IPS-11a (cell line): ENCODE measurements around the gene GARIN3.
"Not testable (repeated sequence)": the region's sequence is repeated elsewhere in the genome, so short reads cannot be mapped to it uniquely, and the experiment has no call there.

Experiments used
- H3K4me3 ChIP-seq: one replicate; pipeline ENCODE4 v1.5.1; 2013; ENCODE audit warnings: low read depth, low read length, control low read depth

The GARIN3 gene

DNA sequence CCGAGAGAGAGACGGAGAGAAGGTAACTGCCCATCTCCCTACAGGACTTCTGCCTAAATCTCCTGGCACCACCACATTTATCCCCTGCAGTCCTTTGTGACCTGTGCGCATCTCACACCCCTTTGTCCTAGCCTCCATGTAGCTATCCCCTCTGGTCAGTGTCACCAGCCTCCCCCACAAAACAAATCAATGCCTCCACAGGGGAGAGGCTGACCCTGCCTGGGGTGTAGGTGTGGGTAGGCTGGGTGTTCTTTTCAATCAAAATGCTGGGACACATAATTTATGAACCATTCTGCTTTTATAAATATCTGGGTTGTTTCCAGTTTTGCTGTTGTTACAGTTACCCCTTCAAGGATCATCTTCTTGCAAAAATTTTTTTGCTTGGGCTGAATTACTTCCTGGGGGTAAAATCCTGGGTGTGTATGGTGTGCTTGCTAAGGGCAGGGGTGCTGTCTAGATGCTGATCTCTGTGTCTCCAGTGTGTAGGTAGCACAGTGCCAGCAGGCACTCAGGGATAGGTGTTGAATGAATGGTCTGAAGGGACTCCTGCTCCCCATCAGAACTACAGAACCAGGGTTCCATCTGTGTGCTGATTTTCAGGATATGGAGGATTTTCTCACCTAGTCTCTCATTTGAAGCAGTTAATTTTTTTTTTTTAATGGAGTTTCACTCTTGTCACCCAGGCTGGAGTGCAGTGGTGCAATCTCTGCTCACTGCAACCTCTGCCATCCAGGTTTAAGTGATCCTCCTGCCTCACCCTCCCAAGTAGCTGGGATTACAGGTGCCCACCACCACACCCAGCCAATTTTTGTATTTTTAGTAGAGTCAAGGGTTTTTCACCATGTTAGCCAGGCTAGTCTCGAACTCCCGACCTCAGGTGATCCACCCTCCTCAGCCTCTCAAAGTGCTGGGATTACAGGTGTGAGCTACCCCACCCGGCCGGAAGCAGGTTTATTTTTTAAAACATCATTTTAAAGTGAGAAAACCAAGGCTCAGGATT, at the start of gene GARIN3:
Gene GARIN3, minus strand, starts transcription at position 51 of the 1,000 bp plus-strand sequence. CDS start 96 bp downstream, outside the sequence.
- H3K4me3 ChIP-seq = no peak within 1 kb of the TSS

DNA sequence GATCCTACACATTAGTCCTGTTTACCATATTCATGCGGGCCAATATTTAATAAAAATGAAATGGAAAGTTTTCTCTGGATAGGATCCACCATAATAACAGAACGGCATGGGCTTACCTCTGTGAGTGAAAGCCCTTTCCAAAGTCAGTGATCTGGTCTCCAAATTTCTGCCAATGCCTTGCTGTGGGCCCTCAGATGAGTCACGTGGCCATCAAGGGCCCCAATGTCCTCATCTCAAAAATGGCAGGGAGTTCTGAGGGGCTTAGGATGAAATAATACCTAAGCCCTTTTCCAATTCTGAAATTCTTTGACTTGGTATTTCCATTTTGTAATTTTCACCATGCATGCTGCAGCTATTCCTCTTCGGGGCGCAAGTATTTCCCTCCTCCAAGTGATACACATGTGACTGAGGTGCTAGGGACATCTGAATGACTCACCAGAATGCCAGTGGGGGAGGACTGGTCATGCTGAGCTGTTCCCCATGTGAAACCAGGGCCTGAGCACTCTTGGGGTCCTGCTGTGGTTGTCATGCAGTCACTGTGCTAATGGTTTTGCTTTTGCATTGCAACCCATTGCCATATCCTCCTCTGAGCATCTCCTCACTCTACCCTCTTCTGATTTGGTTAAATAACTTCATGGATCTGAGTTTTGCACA, 49.6 kb upstream of the GARIN3 start:
- no peak overlapping the region for H3K4me3 ChIP-seq

DNA sequence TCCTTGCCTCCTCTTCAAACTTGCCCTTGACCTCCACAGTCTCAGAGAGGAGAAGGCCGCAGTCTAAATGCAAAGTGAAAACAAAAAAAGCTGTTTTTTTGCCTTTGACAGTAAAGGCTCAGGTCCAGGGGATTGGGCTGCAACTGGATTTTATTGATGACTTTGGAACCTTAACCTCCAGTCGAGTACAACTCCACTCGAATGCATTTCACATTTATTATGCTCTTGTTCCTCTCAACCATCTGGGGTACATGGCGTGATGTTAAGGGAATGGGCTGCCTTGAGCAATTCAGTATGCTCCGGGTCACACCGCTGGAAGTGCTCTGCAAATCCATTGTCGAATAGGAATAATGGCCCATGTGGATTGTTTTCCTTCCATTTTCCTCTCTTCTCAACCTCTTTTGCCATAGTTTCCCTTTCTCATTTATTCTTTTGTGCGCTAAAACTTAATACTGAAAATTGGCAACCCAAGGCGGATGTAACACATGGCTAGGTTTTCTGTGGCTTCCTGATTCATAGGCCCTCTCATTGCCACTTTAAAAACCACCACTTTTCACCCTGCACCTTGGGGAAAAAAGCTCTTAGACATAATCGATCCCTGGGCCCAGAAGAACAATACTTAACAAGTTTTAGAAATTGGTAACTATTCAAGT, 48.9 kb upstream of the GARIN3 start:
- H3K4me3 ChIP-seq = no peak overlapping the region

DNA sequence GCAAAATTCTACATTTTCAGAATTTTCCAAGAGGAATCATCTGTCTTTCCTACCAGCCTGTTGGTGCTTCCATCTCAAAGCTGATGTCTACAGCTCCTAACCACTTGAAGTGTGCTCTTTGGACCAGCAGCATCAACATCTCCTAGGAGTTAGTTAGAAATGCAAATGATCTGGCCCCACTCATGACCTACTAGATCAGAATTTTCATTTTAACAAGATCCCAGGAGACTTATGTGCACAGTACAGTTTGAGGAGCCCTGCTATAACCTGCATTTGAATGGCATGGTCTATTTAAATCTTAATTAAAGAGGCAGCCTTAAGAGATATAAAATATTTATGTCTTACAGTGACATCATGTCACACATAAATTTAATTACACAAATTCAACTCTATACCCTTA, 48.4 kb upstream of the GARIN3 start:
- no peak overlapping the region for H3K4me3 ChIP-seq

DNA sequence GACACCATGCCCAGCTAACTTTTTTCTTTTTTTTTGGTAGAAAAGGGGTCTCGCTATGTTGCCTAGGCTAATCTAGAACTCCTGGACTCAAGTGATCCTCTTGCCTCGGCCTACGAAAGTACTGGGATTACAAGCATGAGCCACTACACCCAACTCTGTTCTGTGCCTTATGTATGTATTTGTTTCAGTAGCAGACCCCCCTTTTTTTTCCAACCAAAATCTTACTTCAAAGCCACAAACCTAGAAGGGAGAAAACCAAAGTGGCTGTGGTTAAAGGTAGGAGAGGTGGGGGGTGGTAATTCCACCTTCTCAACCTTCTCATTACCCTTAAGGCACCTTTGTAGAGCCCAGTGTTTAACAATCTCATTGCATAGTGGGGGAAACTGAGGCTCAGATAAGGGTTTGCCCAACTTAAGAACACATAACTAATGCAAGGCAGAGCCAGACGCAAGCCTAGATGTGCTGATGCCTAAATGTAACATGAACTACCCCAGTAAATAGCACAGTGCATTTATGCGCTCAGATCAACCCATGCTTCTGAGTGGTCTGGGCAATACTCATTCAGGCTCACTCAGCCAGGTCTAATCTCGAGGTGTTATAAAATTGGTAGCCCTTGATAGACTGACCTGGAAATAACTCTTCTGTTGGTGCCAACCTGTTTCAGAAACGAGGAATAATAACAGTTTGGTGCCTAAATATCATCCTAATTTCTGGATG, 47.6 kb upstream of the GARIN3 start:
- no peak overlapping the region for H3K4me3 ChIP-seq

DNA sequence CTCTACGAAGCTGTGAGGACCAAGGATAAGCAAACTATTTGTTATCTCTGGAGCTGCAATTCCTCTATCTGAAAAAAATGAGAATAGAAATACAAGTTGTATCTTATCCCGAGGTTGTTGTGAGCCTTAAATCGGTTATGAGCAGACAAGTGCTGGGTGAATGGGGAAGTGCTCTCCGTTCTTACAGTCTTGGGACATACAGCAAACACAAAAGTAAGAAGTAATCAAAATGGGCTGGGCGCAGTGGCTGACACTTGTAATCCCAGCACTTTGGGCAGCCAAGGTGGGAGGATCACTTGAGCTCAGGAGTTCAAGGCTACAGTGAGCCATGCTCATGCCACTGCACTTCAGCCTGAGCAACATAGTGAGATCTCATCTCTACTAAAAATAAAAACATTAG, 46.2 kb upstream of the GARIN3 start:
- no peak overlapping the region for H3K4me3 ChIP-seq

DNA sequence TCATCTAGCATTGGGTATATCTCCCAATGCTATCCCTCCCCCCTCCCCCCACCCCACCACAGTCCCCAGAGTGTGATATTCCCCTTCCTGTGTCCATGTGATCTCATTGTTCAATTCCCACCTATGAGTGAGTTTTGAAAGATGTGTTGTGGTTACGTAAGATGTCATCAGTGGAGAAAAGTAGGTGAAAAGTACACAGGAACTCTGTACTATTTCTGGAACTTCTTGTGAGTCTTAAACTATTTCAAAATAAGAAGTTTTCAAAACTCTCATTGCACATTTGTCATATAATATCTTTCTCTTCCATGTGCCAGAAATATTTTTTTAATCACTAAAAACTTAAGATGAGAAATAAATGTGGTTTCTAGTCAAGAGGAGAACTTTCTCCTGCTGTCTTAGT, 44.6 kb upstream of the GARIN3 start:
- H3K4me3 ChIP-seq = not testable (repeated sequence)

DNA sequence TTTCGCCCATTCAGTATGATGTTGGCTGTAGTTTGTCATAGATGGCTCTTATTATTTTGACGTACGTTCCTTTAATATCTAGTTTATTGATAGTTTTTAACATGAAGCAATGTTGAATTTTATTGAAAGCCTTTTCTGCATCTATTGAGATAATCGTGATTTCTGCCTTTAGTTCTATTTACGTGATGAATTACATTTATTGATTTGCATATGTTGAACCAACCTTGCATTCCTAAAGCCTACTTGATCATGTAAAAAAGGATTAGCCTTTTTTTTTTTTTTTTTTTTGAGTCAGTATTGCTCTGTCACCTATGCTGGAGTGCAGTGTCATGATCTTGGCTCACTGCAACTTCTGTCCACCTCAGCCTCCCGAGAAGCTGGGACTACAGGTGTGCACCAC, 39.6 kb upstream of the GARIN3 start:
- H3K4me3 ChIP-seq = no peak overlapping the region

DNA sequence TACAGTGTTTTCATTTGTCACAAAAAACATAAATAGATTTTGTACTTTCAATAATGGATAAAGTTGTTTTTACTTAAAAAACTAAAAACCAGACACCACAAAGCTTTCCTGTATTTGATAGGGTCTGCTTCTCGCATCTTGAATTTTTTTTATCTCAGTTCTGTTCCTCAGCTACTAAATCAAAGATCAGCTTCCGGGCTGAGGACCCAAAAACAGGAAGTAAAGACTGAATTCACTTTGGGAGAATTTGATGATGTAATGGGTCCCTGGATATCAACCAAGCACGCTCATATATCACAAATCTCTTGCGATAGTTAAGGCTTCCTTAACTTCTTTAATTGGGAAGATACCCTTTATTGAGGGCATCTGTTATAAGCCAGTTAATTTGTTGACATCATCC, 38.7 kb upstream of the GARIN3 start:
- H3K4me3 ChIP-seq = no peak overlapping the region

DNA sequence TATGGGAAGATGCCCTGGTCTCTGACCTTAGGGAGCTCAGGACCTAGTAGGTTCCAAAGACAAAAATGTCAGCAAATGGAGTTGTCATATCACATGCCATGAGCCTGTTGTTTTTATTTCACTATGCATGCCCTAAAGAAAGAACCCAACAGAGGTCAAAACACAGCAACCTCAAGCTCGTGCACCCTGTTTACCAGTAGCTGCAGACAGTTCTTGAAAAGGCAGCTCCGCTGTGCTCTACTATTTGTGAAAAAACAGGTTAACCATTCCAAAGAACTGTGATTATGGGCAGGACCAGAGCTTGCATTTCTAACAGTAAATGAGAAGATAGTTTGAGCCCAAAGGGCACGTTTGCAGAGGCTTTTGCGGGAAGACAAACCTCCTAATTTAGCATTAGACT, 37.4 kb upstream of the GARIN3 start:
- H3K4me3 ChIP-seq = no peak overlapping the region

DNA sequence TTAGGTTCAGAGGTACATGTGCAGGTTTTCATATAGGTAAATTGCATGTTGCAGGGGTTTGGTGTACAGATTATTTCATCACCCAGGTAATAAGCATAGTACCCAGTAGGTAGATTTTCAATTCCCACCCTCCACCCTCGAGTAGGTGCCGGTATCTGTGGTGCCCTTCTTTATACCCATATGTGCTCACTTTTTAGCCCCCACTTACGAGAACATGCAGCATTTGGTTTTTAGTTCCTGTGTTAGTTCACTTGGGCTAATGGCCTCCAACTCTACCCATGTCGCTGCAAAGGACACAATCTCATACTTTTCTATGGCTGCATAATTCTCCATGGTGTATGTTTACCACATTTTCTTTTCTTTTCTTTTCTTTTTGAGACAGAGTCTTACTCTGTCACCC, 35.8 kb upstream of the GARIN3 start:
- no peak overlapping the region for H3K4me3 ChIP-seq

DNA sequence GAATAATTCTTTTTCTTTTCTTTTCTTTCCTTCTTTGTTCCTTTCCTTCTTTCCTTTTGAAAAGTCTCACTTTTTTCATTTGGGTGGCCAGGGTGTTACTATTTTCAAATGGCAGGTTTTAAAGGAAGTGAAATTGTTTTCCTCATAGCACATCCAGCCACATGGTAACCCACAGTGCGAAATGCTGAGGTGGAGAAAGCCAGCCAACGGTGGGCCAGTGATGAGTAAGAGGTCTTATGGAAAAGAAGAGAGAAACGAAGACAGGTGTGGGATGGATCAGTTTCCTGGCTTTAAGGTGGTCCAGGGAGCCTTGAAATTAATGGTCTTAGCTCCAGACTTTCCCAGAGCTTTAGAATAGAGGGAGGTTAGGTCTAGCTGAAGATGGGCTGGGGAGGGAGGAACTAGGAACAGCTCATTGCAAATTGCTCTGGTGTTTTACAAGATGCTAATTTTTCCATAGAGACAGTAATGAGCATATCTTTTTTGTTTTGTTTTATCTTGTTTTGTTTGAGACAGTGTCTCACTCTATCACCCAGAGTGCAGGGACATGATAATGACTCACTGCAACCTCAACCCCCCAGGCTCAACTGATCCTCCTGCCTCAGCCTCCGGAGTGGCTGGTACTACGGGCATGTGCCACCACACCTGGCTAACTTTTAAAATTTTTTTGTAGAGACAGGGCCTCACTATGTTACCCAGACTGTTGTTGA, 32.4 kb upstream of the GARIN3 start:
- no peak overlapping the region for H3K4me3 ChIP-seq

DNA sequence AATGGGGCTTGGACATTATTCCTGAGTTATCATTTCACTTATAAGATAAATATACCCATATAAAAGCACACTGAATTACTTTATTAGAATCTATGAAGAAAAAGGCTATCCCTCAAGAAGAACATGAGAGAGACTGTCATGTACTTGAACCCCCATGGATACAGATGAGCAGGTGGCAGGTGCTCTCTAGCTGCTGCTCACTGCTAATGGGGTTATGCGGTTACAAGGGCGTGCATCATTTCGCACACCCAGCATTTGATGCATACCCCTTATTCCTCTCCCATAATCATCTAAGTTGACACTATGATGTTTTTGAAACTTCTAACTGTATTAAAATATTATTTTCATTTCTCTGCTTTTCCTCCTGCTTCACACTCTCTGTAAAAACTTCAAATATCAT, 31.0 kb upstream of the GARIN3 start:
- H3K4me3 ChIP-seq = no peak overlapping the region

DNA sequence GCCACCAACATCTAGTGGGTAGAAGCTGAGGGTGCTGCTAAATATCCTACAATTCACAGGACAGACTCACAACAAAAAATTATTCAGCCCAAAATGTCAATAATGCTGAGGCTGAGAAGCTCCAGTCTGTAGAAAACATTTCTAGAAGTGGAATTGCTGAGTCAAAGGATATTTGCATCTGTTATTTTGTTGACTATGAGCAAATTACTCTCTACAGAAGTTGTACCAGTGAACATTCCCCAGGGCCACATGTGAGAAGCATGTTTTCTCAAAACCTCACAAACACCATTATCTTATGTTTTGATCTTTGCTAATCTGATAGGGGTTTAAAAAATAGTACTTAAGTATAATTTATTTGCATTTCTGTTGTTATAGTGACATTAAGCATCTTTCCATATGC, 30.0 kb upstream of the GARIN3 start:
- no peak overlapping the region for H3K4me3 ChIP-seq

DNA sequence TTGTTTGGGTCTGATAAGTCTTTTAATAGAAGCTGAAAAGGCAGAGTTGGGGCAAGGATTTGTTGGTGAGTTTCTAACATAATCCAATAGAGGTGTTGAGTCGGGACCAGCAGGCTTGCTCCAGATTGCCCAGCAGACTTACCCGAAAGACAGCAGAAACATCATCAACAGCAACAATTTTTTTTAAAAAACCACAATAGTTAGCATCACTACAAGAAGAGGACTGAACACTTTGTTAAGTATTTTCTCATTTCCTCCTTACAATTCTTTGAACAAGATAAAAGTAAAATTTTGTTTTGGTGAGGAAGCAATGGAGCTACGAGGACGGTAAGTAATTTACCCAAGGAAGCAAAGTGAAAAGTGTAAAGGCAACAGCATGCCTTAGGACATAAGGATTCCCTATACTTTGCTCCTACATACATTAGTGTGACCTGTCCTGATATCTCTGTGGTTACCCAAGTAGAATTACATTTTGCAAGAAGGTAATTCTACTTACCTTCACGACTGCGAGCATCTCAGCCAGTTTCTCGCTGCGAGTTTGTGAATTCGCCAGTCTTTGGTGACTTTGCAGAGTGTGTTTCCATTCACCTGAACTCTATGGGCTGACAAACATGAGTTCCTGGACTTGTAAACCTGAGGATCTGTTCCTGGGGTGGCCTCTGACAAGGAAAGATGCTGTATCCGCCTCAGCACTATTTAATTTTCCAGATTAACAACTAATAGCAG, 27.8 kb upstream of the GARIN3 start:
- H3K4me3 ChIP-seq = no peak overlapping the region

DNA sequence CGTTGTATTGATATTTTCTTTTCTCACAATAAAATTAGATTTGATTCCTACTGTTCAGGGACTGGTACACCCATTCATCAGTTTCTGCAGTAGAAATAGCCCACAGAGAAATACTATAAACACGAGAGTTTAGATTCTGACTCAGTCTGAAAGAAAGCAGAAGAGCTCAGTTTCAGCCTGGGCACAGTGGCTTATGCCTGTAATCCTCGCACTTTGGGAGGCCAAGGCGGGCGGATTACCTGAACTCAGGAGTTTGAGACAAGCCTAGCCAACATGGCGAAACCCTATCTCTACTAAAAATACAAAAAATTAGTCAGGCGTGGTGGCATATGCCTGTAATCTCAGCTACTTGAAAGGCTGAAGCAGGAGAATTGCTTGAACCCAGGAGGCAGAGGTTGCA, 23.2 kb upstream of the GARIN3 start:
- H3K4me3 ChIP-seq = no peak overlapping the region

DNA sequence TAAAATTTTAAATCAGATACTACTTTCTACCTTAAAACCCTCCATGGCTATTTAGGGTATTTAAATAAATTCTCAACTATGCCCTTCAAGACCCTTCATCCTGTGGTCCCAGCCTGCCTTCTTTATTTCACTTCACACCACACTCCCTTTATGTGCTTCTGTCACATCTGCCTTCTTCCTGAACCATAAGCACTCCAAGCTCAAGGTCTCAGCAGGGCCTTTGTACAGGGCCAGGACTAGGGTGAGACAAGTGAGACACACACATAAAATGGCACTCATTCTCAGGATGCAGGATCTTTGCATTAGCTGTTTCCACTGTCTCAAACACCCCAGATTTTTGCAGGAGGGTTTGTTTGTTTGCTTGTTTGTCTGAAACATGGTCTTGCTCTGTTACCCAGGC, 22.2 kb upstream of the GARIN3 start:
- no peak overlapping the region for H3K4me3 ChIP-seq

DNA sequence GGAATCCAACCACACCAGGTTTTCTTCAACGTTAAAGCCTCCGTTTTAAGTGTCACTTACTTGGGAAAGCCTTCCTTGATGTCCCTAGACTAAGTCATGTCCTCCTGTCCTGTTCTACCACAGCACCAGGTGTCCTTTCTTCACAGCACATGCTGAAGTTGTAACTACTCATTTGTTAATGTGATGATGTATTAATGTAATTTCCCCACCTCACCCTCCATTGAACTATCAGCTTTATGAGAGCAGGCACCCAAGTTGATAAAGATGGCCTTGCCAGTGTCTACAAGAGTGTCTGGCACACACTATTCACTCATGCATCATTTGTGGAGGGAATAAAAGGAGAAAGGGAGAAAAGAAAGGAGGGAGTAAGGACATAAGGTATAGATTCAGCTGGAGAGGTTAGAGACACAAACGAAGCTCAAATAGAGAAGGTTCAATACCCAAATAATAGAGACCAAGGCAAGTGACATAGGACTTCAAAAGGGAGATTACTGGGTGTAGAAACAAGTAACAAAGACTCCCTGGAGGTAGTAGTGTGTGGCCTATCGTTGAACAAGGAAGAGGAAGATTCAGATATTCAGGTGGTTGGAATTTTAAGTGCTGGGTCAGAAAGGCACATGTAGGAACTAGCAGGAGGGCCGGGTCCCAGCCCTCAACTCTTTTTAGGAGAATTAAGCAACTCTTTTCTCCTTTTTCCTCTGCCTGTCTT, 21.1 kb upstream of the GARIN3 start:
- H3K4me3 ChIP-seq = no peak overlapping the region
